Measurements from ENCODE around the gene AIG1.
A peak's percentile ranks its signal among the peaks of the same experiment; 100 is the strongest.

Gene AIG1

DNA sequence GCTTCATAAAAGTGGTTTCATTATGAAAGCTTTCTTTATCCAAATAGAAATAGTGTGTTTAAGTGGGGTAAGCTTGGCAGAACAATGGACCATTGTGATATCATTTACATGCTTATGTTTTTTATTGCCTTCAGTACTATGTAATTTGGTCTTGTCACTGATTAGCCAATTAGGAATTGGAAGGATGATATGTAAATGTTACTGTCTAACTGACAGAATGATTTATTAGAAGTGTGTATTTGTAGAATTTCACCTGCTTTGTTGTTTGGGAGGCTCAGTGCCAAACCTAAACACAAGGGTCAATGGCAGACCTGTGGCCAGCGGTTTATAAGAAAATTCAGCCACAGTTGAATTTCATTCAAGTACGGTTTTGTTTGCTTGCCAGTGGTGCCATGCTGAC, 39.0 kb downstream of the AIG1 start:
- DNase-seq (ENCODE audit: extremely low read depth, low read depth): no peak
- TF ChIP-seq, protein P1, sequence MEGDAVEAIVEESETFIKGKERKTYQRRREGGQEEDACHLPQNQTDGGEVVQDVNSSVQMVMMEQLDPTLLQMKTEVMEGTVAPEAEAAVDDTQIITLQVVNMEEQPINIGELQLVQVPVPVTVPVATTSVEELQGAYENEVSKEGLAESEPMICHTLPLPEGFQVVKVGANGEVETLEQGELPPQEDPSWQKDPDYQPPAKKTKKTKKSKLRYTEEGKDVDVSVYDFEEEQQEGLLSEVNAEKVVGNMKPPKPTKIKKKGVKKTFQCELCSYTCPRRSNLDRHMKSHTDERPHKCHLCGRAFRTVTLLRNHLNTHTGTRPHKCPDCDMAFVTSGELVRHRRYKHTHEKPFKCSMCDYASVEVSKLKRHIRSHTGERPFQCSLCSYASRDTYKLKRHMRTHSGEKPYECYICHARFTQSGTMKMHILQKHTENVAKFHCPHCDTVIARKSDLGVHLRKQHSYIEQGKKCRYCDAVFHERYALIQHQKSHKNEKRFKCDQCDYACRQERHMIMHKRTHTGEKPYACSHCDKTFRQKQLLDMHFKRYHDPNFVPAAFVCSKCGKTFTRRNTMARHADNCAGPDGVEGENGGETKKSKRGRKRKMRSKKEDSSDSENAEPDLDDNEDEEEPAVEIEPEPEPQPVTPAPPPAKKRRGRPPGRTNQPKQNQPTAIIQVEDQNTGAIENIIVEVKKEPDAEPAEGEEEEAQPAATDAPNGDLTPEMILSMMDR (IDR thresholded peaks at IDR 0.05; ENCODE audit: low read depth, low read length): no peak

DNA sequence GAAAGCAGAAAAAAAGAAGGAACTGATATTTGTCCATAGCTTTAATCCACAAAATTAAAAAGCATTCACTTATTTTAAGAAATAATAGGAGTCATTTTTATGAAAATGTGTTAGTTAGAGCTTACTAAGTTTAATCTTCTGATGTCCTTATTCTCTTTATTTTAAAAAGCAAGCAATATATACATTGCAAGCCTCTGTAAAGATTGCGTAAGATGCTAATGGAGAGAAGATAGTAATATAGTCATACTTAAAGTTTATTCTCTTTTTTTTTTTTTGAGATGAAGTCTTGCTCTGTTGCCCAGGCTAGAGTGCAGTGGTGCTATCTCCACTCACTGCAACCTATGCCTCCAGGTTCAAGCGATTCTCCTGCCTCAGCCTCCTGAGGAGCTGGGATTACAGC, 39.7 kb downstream of the AIG1 start:
- no peak for DNase-seq (ENCODE audit: extremely low read depth, low read depth)
- TF ChIP-seq, protein P1 (IDR thresholded peaks at IDR 0.05; ENCODE audit: low read depth, low read length): no peak

DNA sequence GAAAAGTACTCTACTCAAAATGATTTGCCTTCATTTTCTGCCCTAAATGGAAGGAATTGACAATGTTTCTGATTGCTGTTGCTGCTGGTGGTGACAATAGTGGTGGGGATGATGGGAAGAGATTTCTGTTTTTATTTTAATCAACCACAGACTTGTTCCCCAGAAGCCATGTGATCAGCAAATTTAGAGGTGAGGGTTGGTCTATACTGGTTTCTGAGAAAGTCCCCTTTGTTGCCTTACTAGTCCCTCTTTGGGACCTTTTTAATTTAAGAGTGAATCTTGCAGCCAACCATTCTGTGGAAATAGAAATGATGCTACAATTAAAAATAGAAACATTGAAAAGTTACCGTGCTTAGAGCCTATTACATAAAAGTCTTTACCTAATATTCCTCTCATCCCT, 43.2 kb downstream of the AIG1 start:
- DNase-seq (ENCODE audit: extremely low read depth, low read depth): no peak
- TF ChIP-seq, protein P1 (IDR thresholded peaks at IDR 0.05; ENCODE audit: low read depth, low read length): no peak

DNA sequence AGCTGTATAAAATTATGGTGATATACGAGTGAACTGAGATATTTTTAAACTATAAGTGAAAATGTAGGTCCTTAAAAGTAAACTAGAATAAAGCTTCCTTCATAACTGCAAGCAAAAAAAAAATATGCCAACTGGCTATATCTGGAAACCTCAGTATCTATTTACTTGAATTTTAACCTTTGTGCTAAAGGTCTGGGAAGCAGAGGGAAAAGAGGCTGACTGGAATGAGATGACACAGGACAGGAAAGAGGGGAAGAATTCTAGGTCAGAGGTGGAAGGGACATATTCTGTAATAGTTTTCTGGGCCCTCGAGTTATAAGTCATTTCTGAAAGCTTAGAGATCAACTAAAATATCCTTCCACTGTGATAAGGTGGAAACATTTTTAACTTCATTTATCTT, 46.8 kb downstream of the AIG1 start:
- TF ChIP-seq, protein P1 (IDR thresholded peaks at IDR 0.05; ENCODE audit: low read depth, low read length): no peak
- no peak for DNase-seq (ENCODE audit: extremely low read depth, low read depth)

DNA sequence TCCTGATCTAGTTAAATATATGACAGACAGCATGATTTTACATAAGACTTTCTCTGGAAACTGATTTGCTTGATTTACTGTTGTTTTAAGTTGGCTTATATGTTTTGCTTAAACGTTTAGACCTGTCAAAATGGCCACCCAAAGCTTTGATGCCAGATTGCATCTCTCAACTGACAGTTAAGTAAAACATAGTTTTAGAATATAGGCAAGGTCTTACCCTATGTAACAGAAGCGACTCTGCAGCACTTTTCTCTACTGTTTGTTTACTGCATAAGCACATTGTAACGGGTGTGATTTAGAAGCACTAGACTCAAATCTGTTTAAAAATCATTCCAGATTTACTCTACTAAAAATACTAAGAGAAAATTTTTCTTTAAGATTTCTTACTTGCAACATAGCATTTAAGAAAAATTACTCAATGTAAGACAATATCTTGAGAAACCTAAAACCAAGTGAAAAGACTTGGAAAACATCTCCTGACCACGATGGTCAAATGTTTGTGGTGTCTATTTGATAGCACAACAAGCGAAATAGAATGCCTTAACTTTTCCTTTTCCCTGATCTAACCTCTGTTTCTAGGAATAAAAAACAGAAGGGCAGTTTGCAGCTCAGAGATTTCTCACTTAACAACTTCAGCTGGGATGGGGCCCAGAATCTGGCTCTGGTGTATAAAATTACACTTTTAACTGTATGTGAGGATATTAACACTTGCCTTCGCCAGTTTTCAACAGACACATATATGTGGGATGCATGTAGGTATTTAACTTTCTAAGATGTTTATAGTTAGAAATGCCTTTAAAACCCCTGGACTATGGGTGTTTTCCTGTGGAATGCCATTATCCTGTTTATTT, 47.4 kb downstream of the AIG1 start:
- TF ChIP-seq, protein P1 (IDR thresholded peaks at IDR 0.05; ENCODE audit: low read depth, low read length): no peak
- peak; percentile 46 for DNase-seq (ENCODE audit: extremely low read depth, low read depth)

DNA sequence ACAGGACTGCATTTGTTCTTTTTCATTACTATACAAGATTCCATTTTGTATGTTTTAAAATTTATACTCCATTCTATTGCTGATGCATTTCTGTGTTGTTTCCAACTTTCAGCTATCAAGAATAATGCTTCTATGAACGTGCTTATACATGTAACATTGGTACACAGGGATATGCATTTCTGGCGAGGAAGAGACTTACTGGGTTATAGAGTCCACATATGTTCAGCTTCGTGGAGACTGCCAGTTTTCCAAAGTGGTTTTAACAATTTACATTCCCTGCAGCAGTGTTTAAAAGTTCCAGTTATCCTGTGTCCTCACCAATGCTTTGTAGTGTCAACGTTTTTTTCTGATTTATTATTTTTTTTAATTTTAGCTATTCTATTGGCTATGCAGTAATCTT, 48.5 kb downstream of the AIG1 start:
- TF ChIP-seq, protein P1 (IDR thresholded peaks at IDR 0.05; ENCODE audit: low read depth, low read length): no peak

DNA sequence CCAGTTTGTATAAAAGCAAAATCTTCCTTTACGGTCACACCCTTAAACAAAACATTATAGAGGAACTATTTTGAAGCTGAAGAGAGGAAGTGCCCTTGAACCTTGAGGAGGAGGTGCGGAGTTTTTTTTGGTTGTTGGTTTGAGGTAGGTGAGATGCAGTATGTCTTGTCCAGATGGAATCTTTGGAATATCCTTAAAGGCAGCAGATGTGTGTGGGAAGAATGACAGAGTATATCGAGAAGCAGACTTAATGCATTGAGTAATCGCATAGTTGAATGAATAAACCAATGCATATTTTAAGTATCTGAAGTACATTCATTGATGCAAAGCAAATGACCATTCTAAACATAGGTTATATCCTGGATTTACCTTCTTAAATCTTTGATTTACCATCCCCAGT, 49.9 kb downstream of the AIG1 start:
- DNase-seq (ENCODE audit: extremely low read depth, low read depth): no peak
- TF ChIP-seq, protein P1 (IDR thresholded peaks at IDR 0.05; ENCODE audit: low read depth, low read length): no peak

More for the DNA sequence above, 48.5 kb downstream of the AIG1 start:
- DNase-seq (ENCODE audit: extremely low read depth, low read depth): no peak

All from AG09319 (cell line).